Testis (tissue), 2 donors: ENCODE results near the gene PTCH1.

ENCODE experiments used
- CTCF ChIP-seq, 3 experiments: fragments of 450-650 bp in 2 of 3; fragments of 200-600 bp in 1 of 3; sonication (generic) in 1 of 3; IDR thresholded peaks; one replicate each; pipeline ENCODE4 v1.5.1; 2016 to 2019; ENCODE audit warnings: antibody characterized with exemption in 3 of 3, mild to moderate bottlenecking in 2 of 3, moderate library complexity in 1 of 3
- POLR2A ChIP-seq: fragments of 450-650 bp; IDR thresholded peaks from one replicate; pipeline ENCODE4 v1.6.1; 2017; ENCODE audit warnings: antibody characterized with exemption, mild to moderate bottlenecking, moderate library complexity

GRCh38 chr9:95446259-95446658 lies 70.5 kb downstream of the PTCH1 start:
- TF ChIP-seq CTCF (IDR thresholded peaks at IDR 0.05) (no peak), POLR2A (no peak)
